ENCODE results near the gene PITPNC1. TPM values are rescaled to one million over a fixed set of nuclear protein-coding genes. Genes with fewer than 3 reads are reported as not detected.

Gene PITPNC1
- total RNA-seq, 1 experiment from 2014 or later, result 20.8 TPM

- POLR2A ChIA-PET, result no interaction called here
- ATAC-seq (no peak), DNase-seq (ENCODE audit: low read depth, low spot score) (no peak)
- Histone ChIP-seq H3K4me1 (ENCODE audit: control insufficient read depth, insufficient read depth, low read length) (peaks cover 12% of the 10 kb centered on the region), H3K27me3 (ENCODE audit: control insufficient read depth, insufficient read depth, low read length) (no peaks in the 10 kb centered on the region), H3K9me3 (ENCODE audit: control insufficient read depth, insufficient read depth, low read depth, low read length) (no peaks in the 10 kb centered on the region), H3K4me3 (ENCODE audit: low read depth in 2 of 2, low read length in 2 of 2) (peak overlapping the region in 1 of 2 experiments; percentile 28; a peak in 1 of 4 replicates), H3K27ac (ENCODE audit: low read length) (peak overlapping the region; percentile 63; the same call in 1 of the 2 replicates), H3K36me3 (ENCODE audit: control insufficient read depth, insufficient read depth, low read length) (peaks cover 4% of the 10 kb centered on the region)
- intact Hi-C loops (cut with micrococcal nuclease; ENCODE audit: unreplicated experiment), result loop anchor here (2.0 to 5.0 kb wide), 2 partner anchors 227 to 314 kb away; no protein-coding TSS in a partner anchor
- no TSS peak for BruUV-seq (replicated peaks)
- in situ Hi-C loops (cut with HindIII; ENCODE audit: low pct_unique_long_range_greater_than_20kb, low sequenced_read_pairs), result no loop called here
- CTCF ChIA-PET, result interaction anchor here (1.0 kb wide), 2 partner anchors 240 to 255 kb away, joined by 3 to 5 read pairs; no protein-coding TSS in a partner anchor
- TF ChIP-seq, protein P1, sequence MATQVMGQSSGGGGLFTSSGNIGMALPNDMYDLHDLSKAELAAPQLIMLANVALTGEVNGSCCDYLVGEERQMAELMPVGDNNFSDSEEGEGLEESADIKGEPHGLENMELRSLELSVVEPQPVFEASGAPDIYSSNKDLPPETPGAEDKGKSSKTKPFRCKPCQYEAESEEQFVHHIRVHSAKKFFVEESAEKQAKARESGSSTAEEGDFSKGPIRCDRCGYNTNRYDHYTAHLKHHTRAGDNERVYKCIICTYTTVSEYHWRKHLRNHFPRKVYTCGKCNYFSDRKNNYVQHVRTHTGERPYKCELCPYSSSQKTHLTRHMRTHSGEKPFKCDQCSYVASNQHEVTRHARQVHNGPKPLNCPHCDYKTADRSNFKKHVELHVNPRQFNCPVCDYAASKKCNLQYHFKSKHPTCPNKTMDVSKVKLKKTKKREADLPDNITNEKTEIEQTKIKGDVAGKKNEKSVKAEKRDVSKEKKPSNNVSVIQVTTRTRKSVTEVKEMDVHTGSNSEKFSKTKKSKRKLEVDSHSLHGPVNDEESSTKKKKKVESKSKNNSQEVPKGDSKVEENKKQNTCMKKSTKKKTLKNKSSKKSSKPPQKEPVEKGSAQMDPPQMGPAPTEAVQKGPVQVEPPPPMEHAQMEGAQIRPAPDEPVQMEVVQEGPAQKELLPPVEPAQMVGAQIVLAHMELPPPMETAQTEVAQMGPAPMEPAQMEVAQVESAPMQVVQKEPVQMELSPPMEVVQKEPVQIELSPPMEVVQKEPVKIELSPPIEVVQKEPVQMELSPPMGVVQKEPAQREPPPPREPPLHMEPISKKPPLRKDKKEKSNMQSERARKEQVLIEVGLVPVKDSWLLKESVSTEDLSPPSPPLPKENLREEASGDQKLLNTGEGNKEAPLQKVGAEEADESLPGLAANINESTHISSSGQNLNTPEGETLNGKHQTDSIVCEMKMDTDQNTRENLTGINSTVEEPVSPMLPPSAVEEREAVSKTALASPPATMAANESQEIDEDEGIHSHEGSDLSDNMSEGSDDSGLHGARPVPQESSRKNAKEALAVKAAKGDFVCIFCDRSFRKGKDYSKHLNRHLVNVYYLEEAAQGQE (IDR thresholded peaks at IDR 0.05; ENCODE audit: insufficient read depth in 1 of 2, low read depth in 2 of 2, low read length in 1 of 2), result no peak
- TF ChIP-seq POLR2AphosphoS5 (IDR thresholded peaks at IDR 0.05; ENCODE audit: low read depth, low read length) (no peak), TCF7L2 (IDR thresholded peaks at IDR 0.05; ENCODE audit: low read depth, low read length) (no peak), SIN3A (IDR thresholded peaks at IDR 0.05; ENCODE audit: borderline replicate concordance, insufficient read depth, low read depth, low read length) (no peak)
- TF ChIP-seq, protein P2, sequence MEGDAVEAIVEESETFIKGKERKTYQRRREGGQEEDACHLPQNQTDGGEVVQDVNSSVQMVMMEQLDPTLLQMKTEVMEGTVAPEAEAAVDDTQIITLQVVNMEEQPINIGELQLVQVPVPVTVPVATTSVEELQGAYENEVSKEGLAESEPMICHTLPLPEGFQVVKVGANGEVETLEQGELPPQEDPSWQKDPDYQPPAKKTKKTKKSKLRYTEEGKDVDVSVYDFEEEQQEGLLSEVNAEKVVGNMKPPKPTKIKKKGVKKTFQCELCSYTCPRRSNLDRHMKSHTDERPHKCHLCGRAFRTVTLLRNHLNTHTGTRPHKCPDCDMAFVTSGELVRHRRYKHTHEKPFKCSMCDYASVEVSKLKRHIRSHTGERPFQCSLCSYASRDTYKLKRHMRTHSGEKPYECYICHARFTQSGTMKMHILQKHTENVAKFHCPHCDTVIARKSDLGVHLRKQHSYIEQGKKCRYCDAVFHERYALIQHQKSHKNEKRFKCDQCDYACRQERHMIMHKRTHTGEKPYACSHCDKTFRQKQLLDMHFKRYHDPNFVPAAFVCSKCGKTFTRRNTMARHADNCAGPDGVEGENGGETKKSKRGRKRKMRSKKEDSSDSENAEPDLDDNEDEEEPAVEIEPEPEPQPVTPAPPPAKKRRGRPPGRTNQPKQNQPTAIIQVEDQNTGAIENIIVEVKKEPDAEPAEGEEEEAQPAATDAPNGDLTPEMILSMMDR (IDR thresholded peaks at IDR 0.05), result no peak
These were observed 2.0 kb upstream of the PITPNC1 start for GRCh38 chr17:67375054-67375427.

GRCh38 chr17:67375716-67376115, 1.4 kb upstream of the PITPNC1 start:
- DNase-seq (ENCODE audit: low read depth, low spot score) (no peak), ATAC-seq (no peak)
- in situ Hi-C loops (cut with HindIII; ENCODE audit: low pct_unique_long_range_greater_than_20kb, low sequenced_read_pairs), result no loop called here
- Histone ChIP-seq H3K27ac (ENCODE audit: low read length) (no peak overlapping the region), H3K36me3 (ENCODE audit: control insufficient read depth, insufficient read depth, low read length) (peaks cover 4% of the 10 kb centered on the region), H3K27me3 (ENCODE audit: control insufficient read depth, insufficient read depth, low read length) (no peaks in the 10 kb centered on the region), H3K4me1 (ENCODE audit: control insufficient read depth, insufficient read depth, low read length) (peaks cover 12% of the 10 kb centered on the region), H3K4me3 (ENCODE audit: low read depth in 2 of 2, low read length in 2 of 2) (no peak overlapping the region), H3K9me3 (ENCODE audit: control insufficient read depth, insufficient read depth, low read depth, low read length) (no peaks in the 10 kb centered on the region)
- ChIA-PET POLR2A (interaction anchor here (0.6 kb wide), 1 partner anchor 311 kb away, joined by 5 read pairs; no protein-coding TSS in a partner anchor), CTCF (interaction anchor here (0.6 kb wide), 2 partner anchors 147 to 354 kb away, joined by 3 read pairs; no protein-coding TSS in a partner anchor)
- TF ChIP-seq SIN3A (IDR thresholded peaks at IDR 0.05; ENCODE audit: borderline replicate concordance, insufficient read depth, low read depth, low read length), result no peak
- TF ChIP-seq TCF7L2 (IDR thresholded peaks at IDR 0.05; ENCODE audit: low read depth, low read length), result no peak
- no peak for TF ChIP-seq POLR2AphosphoS5 (IDR thresholded peaks at IDR 0.05; ENCODE audit: low read depth, low read length)
- TF ChIP-seq, protein P2 (IDR thresholded peaks at IDR 0.05), result no peak
- TF ChIP-seq, protein P1 (IDR thresholded peaks at IDR 0.05; ENCODE audit: insufficient read depth in 1 of 2, low read depth in 2 of 2, low read length in 1 of 2), result no peak
- BruUV-seq (replicated peaks), result no TSS peak
- intact Hi-C loops (cut with micrococcal nuclease; ENCODE audit: unreplicated experiment), result loop anchor here (2.0 to 5.0 kb wide), 2 partner anchors 227 to 313 kb away; no protein-coding TSS in a partner anchor

Measured in Panc1 (cell line).